WTC11 (cell line): ENCODE results near the gene FGD2. TPM values are rescaled to one million over a fixed set of nuclear protein-coding genes. Genes with fewer than 3 reads are reported as not detected.

ENCODE experiments used
- ATAC-seq: fragments of 200-7000 bp; cut with Tn5 transposase; 2 replicates; pipeline ENCODE4 v1.10.0; 2021; ENCODE audit warnings: mild to moderate bottlenecking, moderate library complexity
- CTCF ChIA-PET: fragments of 300-600 bp; sonication (Branson Sonifier 250); formaldehyde crosslinking; loops from one replicate; lab custom pipeline; 2021; ENCODE audit warnings: antibody characterized with exemption; lab: Charles Lee
- POLR2A ChIA-PET: fragments of 350-600 bp; sonication (Branson Sonifier 250); formaldehyde crosslinking; loops from one replicate; lab custom pipeline; 2021; ENCODE audit warnings: antibody characterized with exemption; lab: Charles Lee
- DNase-seq: peaks from one replicate; pipeline ENCODE4 v3.0.0; 2021; ENCODE audit warnings: low spot score
- H3K27ac Mint-ChIP-seq: 2 replicates; pipeline ENCODE4 v1.8.0; 2021; ENCODE audit warnings: mixed read lengths
- H3K27me3 Mint-ChIP-seq: 2 replicates; pipeline ENCODE4 v1.8.0; 2021; ENCODE audit warnings: low read depth, mild to moderate bottlenecking, moderate library complexity, mixed read lengths
- H3K36me3 Mint-ChIP-seq: 2 replicates; pipeline ENCODE4 v1.8.0; 2021; ENCODE audit warnings: mixed read lengths
- H3K4me1 Mint-ChIP-seq: 2 replicates; pipeline ENCODE4 v1.8.0; 2022; ENCODE audit warnings: mixed read lengths
- H3K4me3 Mint-ChIP-seq: 2 replicates; pipeline ENCODE4 v1.8.0; 2021; ENCODE audit warnings: mild to moderate bottlenecking, moderate library complexity, mixed read lengths
- H3K9me3 Mint-ChIP-seq: 2 replicates; pipeline ENCODE4 v1.8.0; 2021; ENCODE audit warnings: mixed read lengths
- ARID4B ChIP-seq: sonication (generic); formaldehyde crosslinking; IDR thresholded peaks from 2 replicates; pipeline ENCODE4 v1.8.0; 2023; ENCODE audit warnings: missing genetic modification reagents, mild to moderate bottlenecking, borderline replicate concordance
- ATF6 ChIP-seq: sonication (generic); formaldehyde crosslinking; IDR thresholded peaks from 2 replicates; pipeline ENCODE4 v1.8.1; 2023; ENCODE audit warnings: mild to moderate bottlenecking, missing genetic modification reagents
- FOXP1 ChIP-seq: sonication (generic); formaldehyde crosslinking; IDR thresholded peaks from 2 replicates; pipeline ENCODE4 v1.8.0; 2022; ENCODE audit warnings: missing genetic modification reagents, mild to moderate bottlenecking, moderate library complexity, borderline replicate concordance
- NR2C2 ChIP-seq: sonication (generic); formaldehyde crosslinking; IDR thresholded peaks from 2 replicates; pipeline ENCODE4 v1.8.0; 2022; ENCODE audit warnings: mild to moderate bottlenecking, missing genetic modification reagents
- NR3C1 ChIP-seq: sonication (generic); formaldehyde crosslinking; conservative IDR thresholded peaks from 2 replicates; pipeline ENCODE4 v1.8.1; 2023; ENCODE audit warnings: low read depth, mild to moderate bottlenecking, missing genetic modification reagents
- PRDM15 ChIP-seq: sonication (generic); formaldehyde crosslinking; IDR thresholded peaks from 2 replicates; pipeline ENCODE4 v1.8.0; 2022; ENCODE audit warnings: missing genetic modification reagents
- TEAD1 ChIP-seq: sonication (generic); formaldehyde crosslinking; IDR thresholded peaks from 2 replicates; pipeline ENCODE4 v1.8.0; 2022; ENCODE audit warnings: mild to moderate bottlenecking, missing genetic modification reagents
- USF1 ChIP-seq: sonication (generic); formaldehyde crosslinking; IDR thresholded peaks from 2 replicates; pipeline ENCODE4 v1.8.0; 2022; ENCODE audit warnings: mild to moderate bottlenecking, missing genetic modification reagents
- ZNF416 ChIP-seq: fragments of 250-450 bp; sonication (Bioruptor Pico); IDR thresholded peaks from 2 replicates; pipeline ENCODE4 v1.9.0; 2021; ENCODE audit warnings: mild to moderate bottlenecking, inconsistent platforms
- ZNF532 ChIP-seq: fragments of 250-450 bp; sonication (Bioruptor Pico); IDR thresholded peaks from 2 replicates; pipeline ENCODE4 v1.9.0; 2021; ENCODE audit warnings: mild to moderate bottlenecking, borderline replicate concordance
- total RNA-seq: library from RNA; stranded (reverse); gene quantifications from 3 replicates; pipeline ENCODE4 v1.2.3, GENCODE V29; 2021

The FGD2 gene
- total RNA-seq, 1 experiment from 2014 or later = 0.31 TPM

- ChIA-PET CTCF (interaction anchor here (0.6 kb wide), 1 partner anchor 21 kb away, joined by 4 read pairs; no protein-coding TSS in a partner anchor), POLR2A (interaction anchor here (1.4 kb wide), 1 partner anchor 28 kb away, joined by 3 read pairs; no protein-coding TSS in a partner anchor)
- peaks cover 45% of the 10 kb centered on the region for H3K4me1 Mint-ChIP-seq
- H3K36me3 Mint-ChIP-seq = no peaks in the 10 kb centered on the region
- H3K27ac Mint-ChIP-seq = peak overlapping the region; percentile 64; the same call in 1 of the 2 replicates
- ATAC-seq (no peak), DNase-seq (no peak)
- H3K9me3 Mint-ChIP-seq = peaks cover 3% of the 10 kb centered on the region; the same call in 1 of the 2 replicates
- H3K4me3 Mint-ChIP-seq = no peak overlapping the region
- TF ChIP-seq ATF6 (CRISPR knock-in tag) (no peak), ZNF532 (no peak), ZNF416 (CRISPR knock-in tag) (no peak), NR2C2 (CRISPR knock-in tag) (no peak), ARID4B (CRISPR knock-in tag) (no peak), USF1 (CRISPR knock-in tag) (no peak), NR3C1 (CRISPR knock-in tag) (no peak), FOXP1 (CRISPR knock-in tag) (no peak), PRDM15 (CRISPR knock-in tag) (no peak), TEAD1 (CRISPR knock-in tag) (no peak)
- no peaks in the 10 kb centered on the region for H3K27me3 Mint-ChIP-seq
Measured at GRCh38 chr6:37074053-37074827, 68.8 kb downstream of the FGD2 start.
